Erythroblast (primary cell): Measurements from ENCODE around the gene ATF7IP.

Source experiments
- GATA1 ChIP-seq: IDR thresholded peaks from 2 replicates; pipeline ENCODE4 v1.6.1; 2011; ENCODE audit warnings: low read depth, mild to moderate bottlenecking, control low read depth, low read length, moderate library complexity
- POLR2A ChIP-seq: IDR thresholded peaks from 2 replicates; pipeline ENCODE4 v1.6.1; 2011; ENCODE audit warnings: mild to moderate bottlenecking, low read length

DNA sequence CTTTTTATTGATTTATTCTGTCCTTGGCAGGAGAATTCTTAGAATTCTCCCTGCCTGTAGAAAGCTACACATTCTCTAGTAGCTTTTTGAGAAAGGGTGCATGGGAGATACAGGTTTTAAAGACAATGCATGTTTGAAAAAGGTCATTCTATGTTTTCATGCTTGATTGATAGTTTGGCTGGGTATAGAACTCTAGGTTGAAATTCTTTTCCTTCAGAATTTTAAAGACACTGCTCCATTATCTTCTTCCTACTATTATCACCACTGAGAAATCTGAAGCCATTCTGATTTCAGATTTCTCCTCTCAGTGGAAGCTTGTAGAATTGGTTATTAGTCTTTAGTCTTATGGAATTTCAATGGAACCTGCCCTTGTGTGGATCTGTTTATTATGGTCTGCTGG is 14.0 kb downstream of the ATF7IP start:
- TF ChIP-seq POLR2A (no peak), GATA1 (no peak)
